GM18873 (cell line): ENCODE measurements around the gene PTPRA.
"Not testable (repeated sequence)": the region's sequence is repeated elsewhere in the genome, so short reads cannot be mapped to it uniquely, and the experiment has no call there.

Source experiments
- ATAC-seq: cut with Tn5 transposase; IDR thresholded peaks from one replicate; pipeline ENCODE4 v1.9.1; 2021; ENCODE audit warnings: mild to moderate bottlenecking, moderate library complexity, moderate number of reproducible peaks; ENCODE audit not compliant: unreplicated experiment, low FRiP score

PTPRA gene

DNA sequence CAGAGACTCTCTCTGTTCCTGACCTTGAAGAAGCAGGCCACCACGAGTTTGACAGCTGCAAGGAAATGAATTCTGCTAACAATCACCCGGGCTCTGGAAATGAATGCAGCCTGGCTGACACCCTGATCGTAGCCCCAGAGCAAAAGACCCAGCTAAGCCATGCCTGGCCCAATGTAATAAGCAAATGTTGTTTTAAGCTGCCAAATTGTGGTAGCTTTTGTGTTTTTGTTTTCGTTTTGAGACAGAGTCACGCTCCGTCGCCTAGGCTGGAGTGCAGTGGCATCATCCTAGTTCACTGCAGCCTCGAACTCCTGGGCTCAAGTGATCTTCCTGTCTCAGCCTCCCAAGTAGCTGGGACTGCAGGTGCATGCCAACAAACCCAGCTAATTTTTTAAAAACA lies 194.8 kb downstream of the PTPRA start:
- no peak for ATAC-seq

DNA sequence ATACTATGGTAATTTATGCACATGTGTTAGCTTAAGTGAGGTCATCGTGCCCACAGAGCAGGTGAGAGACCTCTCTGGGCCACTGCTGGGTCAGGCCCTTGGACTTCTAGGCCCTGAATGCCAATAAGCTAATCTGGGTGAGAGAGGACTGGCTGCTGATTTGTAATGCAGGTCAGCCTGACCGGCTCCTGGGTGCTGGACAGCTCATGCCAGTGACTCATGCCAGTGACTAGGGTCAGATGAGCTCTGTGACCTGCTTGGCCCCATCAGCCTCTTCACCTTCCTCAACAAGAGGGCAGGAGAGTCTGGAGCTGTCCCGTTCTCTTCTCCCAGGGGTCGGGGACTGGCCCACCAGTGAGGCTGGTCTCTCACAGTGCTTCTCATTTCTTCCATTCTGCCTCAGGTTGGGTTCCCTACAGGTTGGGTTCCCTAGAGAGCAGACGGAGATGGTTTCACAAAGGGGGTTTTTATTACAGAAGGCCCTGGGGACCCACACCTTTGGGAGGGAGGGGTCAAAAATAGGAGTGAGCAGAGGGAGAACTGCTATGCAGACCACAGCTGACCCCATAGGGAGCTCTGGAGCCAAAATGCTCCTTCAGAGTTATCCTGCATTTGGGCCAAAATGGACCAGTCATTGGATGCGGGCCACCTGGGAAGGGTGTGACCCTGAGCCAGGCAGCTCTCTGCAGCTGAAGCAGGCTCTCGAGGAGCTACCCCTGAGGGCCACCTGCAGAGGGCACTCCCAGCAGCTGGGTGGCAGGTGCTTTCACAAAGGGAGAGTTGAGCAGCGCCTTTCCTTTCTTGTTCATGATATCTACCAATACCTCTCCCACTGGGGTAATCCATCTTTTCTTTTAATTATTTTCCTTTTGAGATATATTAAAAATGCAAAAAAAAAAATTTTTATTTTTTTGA lies 196.0 kb downstream of the PTPRA start:
- ATAC-seq: no peak

DNA sequence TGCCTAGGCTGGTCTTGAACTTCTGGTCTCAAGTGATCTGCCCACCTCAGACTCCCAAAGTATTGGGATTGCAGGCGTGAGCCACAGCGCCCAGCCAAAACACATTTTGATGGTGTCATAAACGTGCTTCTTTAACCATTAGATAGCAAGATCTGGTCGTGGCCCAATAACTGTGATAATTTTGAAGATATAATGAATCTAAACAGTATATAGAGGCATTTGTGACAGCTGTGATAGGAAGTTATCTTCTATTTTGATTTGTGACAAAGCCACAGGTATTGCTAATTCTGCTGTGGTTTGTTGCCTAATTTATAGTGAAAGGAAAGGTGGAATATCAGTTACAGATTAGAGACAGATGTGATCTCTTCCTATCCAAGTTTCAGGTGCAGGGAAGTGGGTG lies 197.4 kb downstream of the PTPRA start:
- ATAC-seq: no peak

DNA sequence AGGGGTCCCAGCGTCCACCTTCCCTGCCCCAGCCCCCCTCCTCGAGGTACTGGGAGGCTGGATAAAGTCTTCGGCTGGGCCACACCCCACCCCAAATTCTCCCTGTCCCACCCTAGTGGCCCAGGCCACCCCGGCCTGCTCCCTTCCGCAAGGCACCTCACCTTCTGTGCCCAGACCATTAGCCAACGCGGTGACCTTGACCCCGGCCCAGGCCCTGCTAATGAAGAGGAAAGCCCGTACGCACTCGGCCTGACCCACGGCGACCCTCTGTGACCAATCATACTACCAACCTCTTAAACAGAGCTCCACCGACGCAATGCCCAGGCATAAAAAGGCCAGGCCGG lies 198.0 kb downstream of the PTPRA start:
- no peak for ATAC-seq

DNA sequence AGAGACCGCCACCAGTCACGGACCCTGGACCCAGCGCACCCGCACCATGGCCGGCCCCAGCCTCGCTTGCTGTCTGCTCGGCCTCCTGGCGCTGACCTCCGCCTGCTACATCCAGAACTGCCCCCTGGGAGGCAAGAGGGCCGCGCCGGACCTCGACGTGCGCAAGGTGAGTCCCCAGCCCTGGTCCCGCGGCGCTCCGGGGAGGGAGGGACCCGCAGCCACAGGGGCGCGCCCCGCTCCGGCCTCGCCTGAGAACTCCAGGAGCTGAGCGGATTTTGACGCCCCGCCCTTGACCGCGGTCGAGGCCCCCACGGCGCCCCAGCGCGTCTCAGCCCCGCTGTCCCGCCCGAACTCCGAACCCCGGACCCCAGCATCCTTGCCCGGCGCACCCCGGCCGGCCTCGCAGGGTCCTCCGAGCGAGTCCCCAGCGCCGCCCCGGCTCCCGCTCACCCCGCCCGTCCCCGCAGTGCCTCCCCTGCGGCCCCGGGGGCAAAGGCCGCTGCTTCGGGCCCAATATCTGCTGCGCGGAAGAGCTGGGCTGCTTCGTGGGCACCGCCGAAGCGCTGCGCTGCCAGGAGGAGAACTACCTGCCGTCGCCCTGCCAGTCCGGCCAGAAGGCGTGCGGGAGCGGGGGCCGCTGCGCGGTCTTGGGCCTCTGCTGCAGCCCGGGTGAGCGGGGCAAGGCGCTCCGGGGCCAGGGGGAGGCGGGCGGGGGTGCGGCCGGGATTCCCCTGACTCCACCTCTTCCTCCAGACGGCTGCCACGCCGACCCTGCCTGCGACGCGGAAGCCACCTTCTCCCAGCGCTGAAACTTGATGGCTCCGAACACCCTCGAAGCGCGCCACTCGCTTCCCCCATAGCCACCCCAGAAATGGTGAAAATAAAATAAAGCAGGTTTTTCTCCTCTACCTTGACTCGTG lies 198.6 kb downstream of the PTPRA start, which contains the start of gene OXT:
OXT (plus strand) TSS at position 11 of the 920 bp plus-strand sequence; CDS start at position 47, 36 bp downstream.
- no peak for ATAC-seq

DNA sequence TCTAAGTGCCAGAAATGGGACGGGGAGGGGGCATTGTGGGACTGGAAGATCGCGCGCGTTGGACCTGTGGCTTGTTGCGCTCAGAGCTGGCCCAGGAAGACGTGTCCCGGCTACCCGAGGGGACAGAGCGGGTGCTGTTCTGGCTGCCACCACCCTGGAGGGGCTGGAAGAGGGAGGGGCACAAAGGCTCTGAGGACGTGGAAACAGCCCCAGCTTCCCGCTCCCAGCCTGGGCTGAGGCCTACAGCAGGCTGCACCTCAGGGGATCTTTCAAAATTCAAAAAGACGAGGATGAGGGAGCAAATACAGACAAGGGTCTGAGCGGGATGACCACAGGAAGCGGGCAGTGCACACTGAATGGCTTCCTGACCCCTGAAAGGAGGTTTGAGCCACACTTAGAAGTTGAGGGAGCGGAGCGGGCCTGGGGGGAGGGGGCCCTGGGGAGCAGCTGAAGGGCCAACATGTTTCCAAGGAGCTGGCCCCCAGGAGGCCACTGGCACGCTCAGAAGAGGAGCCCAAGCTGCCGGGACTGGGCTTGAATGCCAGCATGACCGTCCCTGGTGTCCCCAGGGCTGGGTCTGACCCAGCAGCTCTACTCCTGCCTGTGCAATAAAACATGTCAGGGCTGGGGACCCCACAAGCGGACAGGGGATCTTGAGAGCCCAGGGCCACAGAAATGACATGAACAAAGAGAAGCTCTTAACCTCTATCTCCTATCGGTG lies 199.4 kb downstream of the PTPRA start:
- ATAC-seq: no peak

DNA sequence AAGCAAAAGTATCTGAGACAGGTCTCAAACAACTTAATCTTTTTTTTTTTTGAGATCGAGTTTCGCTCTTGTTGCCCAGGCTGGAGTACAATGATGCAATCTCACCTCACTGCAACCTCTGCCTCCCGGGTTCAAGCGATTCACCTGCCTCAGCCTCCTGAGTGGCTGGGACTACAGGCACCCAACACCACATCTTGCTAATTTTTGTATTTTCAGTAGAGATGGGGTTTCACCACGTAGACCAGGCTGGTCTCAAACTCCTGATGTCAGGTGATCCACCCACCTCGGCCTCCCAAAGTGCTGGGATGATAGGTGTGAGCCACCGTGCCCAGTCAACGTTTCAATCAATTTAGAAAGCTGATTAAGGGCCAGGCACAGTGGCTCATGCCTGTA lies 200.0 kb downstream of the PTPRA start:
- not testable (repeated sequence) for ATAC-seq

DNA sequence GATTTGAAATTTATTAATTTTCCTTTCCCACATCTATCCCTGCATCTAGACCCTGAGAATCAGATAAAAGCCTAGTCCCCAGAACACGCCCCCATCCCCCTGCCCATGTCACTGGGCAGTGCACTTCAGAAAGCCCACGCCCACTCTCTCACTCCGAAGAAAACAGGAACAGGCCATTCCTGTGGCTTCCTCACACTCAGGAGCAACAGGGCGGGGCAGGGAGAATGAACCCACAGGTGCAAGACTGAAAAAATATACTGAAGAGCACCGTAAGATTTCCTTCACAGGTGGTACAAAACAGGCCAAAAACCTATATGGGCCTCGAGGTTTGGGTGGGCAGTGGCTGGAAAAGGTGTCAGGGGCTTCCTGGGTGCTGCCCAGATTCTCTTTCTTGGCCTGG lies 201.5 kb downstream of the PTPRA start:
- ATAC-seq: no peak

DNA sequence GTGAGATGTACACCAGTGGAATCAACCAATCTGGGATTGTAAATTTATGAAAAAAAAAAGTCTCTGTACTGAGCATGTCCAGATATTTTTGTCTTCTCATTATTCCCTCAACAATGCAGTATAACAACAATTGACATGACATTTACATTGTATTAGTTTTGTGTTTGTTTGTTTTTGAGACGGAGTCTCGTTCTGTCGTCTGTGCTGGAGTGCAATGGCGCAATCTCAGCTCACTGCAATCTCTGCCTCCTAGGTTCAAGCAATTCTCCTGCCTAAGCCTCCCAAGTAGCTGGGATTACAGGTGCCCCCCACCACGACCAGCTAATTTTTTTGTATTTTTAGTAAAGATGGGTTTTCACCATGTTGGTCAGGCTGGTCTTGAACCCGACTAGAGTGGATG lies 202.0 kb downstream of the PTPRA start:
- not testable (repeated sequence) for ATAC-seq

DNA sequence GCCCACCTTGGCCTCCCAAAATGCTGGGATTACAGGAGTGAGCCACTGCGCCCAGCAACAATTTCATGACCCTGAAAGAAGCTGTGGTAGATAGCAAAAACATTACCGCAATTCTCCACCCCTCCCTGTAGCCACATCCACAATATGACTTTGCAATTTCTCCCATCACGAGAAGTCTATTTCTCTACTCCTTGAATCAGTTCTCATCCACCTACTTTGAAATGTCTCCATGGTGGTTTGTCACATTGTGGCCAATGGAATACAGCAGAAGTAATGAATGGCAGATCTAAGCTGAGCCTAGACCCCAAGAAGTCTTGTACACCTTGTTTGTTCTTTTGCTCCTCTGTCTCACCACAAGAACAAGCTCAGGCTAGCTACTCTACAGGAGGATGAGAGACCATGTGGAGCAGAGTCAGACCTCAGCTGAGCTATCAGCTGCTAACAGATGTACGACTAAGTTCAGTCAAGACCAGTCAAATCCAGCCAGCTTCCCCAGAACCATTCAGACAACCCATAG lies 204.4 kb downstream of the PTPRA start:
- no peak for ATAC-seq

DNA sequence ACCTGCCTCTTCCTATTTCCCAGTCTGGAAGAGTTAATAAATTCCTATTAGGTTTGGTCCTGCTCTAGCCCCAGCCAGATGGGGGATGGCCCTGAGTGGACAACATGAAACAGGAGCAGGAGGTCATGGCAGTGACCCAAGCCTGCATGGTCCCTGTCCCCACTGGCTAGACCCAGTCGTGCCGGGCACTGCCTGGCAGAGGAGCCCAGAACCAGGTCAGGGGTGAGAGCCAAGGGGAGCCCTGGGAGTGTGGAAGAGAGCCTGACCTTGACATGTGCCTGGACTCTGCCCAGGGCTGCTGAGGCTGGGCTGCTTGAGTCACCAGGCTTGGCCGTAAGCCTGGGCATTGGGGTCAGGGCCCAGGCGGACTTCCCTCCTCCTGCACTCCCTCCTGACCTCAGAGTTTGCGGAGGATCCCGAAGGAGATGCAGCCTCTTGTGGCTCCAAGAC lies 207.7 kb downstream of the PTPRA start:
- no peak for ATAC-seq

DNA sequence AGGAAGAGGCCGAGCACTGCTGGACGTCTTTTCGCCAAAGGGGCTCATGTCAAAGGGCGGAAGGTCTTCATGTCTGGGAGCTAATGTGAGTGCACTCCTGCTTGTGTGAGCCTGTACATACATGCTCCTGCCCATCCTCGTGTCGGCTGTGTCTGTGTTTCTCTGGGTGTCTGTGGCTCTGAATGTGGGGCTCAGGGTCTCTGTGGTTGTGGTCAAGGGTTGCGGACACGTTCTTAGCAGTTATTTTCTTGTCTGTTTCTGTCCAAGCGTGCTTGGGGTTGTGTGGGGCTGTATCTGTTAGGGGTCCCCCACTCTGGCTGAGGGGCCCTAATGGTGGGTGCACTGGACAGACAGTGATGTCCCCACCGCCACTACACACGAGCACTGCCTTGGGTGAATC lies 208.4 kb downstream of the PTPRA start:
- no peak for ATAC-seq

DNA sequence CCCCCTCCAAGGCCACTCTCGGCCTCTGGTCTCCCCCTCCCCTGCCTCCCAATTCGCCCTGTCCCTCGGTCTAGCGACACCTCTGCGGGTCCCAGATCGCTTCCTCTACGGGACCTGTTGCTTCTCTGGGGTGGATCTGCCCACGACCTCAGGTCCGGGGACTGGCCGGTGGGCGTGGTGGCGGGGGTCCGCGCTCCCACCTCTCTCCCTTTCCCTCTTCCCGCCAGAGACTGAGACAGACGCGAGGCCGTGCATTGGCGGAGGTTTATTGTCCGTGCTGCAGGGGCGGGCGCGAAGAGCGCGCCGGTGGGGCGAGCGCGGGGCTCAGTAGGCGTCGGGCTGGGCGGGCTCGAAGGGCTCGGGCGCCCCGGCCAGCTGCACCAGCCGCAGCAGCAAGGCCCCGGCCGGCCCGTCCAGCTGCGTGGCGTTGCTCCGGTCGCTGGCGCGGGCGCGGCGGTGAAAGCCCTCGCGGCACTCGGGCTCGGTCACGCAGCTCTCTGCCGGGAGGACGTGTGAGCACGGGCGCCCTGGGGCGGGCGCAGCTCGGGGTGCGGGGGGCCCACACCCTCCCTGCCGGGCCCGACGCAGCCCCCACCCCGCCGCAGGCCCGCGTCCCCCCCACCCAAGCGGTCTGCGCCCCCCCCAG lies 209.1 kb downstream of the PTPRA start:
- ATAC-seq: no peak

DNA sequence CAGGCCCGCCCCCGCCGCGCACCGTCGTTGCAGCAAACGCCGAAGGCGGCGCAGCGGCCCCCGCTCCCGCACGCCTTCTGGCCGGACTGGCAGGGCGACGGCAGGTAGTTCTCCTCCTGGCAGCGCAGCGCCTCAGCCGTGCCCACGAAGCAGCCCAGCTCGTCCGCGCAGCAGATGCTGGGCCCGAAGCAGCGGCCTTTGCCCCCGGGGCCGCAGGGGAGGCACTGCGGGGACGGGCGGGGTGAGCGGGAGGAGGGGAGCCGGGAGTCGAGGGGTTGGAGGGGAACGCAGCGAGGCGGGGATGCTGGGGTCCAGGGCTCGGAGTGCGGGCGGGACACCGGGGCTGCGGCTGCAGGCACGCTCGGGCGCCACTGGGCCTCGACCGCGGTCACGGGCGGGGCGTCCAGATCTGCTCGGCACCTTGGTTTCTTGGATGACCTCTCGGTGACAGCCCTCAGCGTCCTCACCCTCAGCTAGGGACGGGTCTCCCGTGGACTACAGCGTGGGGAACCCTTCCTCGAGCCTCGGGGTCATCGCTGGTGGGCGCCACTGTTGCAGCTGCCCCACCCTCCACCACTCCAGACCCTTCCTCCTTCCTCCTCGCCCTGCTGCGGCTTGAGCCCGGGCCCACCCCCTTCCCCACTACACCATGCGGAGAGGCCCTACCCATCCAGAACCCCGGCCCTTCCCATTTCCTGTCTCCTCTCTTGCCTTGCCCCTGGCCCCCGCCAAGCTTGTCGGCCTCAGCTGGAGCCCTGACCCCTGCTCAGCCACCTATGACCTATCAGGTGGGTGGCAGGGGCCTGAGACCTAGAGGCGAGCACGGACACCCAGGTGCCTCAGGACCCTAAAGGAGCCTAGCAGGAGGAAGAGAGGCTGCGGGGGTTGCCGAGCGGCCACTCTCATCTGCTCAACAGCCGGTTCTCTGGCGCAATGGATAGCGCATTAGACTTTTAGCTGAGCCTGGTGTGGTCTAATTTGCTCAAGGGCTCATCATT lies 210.0 kb downstream of the PTPRA start:
- no peak for ATAC-seq

DNA sequence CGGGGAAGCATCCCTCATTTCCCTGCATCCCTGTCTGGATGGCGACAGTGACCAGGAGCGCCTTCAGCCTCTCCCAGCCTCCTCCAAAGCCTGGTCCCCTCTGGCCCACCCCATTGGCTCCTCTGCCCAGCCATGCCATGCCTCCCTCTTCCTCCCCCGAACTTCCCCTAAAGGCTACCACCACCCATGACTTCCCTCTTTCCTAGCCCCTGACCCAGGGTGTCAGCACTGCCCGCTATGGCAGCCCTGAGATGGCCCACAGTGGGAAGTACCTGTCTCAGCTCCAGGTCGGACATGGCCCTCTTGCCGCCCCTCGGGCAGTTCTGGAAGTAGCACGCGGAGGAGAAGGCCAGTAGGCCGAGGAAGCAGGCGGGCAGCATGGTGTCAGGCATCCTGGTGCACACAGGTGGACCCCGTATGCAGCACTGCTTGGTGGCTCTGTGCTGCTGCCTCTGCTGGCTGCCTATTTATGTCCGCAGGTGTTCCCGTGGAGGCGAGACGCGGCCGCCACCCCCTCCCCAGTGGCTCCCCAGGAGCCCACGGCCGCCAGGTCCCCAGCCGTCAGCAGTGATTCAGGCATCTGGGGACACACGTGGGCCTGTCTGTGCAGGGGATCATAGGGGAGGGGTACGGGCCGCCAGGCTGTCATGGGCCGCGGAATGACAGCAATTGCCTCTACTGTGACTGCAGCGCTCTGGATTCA lies 211.2 kb downstream of the PTPRA start, which contains the start of gene AVP:
AVP (minus strand) TSS at position 442 of the 703 bp plus-strand sequence; CDS start at position 392, 50 bp downstream.
- no peak for ATAC-seq

DNA sequence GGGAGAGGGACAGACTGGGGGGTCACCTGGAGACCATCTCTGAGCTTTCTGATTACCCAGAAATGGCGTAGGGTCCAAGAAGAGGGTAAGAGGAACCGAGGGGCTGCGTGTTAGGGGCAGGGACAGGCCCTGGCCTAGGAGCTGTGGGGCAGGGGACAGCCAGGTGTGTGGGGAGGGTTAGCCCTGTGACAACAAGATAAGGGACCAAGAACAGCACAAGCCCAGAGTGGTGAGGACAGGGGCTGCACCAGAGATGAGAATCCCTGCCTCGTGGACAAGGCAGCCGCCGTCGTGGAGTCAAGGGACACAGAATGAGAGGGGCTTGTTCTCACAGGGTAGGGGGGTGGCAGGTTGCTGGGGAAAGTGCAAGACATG lies 211.7 kb downstream of the PTPRA start:
- ATAC-seq: no peak

DNA sequence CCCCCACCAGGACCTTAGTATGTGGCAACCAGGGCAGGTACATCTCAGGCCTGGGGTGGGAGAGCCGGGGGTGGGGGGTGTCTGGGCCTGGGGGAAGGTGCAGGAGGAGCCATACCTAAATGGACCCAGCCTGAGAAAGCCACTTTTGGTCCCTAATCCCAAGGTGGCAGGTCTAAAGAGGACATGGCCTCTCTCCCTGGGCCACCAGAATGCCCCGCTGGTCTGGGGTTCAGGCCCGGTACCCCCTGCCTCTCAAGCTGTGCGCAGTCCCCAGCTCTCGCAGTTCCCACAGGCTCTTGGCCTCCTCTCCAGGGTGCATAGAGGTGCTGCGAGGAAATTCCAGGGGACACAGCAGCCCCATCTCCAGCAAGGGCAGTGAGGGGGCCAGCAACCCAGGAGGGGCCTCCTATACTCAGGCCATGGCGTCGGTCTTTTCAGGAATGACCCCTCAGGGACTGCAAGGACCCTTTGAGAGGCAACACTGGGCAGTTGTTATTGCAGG lies 212.3 kb downstream of the PTPRA start:
- no peak for ATAC-seq

DNA sequence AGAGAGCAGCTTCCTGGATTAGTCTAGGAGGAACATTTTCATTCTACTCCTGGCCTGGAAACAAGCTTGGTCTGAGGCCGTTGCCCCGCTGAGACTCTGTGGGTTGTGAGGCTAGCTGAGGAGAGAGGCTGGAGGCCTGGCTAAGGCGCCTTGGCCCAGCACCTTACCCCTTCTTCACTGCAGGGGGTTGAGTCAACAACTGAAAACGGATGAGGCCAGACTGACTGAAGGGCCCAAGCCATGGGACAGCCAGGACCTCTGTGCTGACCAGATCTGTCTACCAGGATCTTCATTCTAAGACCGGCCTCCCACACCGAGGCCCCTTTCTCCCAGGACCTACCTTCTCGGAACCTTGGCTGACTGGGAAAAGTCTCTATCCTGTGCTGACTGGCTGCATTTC lies 214.8 kb downstream of the PTPRA start:
- no peak for ATAC-seq
